Measurements from ENCODE around the gene LOXL3.
"Not testable (repeated sequence)": the region's sequence is repeated elsewhere in the genome, so short reads cannot be mapped to it uniquely, and the experiment has no call there.

Gene LOXL3

DNA sequence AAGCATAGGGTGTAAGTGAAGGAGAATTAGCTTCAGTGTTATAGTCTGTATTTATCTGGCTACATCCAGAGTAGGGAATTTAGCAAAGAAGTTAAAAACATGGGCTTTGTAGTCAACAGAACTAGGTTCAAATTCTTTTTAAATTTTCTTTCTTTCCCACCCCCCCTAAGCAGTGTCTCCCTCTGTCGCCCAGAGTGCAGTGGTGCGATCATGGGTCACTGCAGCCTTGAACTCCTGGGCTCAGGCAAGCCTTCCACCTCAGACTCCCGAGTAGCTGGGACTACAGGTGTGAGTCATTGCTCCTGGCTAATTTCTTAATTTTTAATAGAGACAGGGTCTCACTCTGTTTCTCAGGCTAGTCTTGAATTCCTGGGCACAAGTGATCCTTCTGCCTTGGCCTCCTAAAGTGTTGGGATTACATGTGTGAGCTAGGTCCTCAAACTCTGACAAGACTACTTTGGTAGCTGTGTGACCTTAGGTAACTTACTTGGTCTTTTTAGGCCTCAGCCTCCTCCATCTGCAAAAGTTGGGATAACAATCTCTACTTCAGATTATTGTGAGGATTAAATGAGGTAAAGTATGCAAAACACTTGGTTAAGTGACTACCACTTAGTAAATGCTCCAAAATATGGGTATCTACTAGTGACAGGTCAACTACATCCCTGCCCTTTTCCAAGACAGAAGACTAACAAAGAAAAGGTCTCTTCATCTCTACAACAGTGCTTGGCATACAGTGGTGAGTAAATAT lies 18.6 kb upstream of the LOXL3 start:
- no peak for DNase-seq

DNA sequence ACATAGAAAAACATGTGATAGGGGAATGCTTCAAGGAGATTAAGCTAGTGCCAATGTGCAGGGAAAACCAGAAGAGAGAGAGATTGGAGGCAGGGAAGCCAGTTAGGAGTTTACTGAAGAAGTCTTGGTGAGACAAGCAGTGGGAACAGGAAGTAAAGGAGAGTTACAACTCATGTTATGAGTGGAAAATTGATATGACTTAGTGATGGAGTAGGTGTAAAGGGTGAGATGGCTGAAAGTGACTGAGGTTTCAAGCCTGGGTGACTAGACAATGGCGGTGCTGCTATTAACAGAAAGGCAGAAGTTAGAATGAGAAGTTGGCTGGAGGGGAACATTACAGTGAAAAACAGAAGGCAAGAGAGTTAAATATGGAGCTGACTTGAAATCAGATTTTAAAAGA lies 17.3 kb upstream of the LOXL3 start:
- DNase-seq: no peak

DNA sequence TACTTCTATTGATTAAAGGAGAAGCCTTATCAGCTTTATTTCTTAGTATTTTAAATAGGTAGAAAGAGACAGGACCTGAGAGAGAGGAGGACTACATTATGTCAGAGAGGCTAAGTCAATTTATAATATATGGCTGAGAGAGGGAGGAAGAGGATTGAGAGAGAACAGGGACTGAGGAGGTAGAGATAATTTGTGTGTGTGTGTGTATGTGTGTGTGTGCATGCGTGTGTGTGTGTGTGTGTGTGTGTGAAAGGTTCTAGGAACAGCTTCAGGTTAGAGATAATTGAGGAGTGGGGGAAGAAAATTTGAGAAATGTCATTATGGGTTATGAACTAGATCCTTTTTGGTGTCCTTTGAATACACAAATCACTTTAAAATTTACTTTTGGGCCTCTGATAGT lies 15.9 kb upstream of the LOXL3 start:
- DNase-seq: no peak

DNA sequence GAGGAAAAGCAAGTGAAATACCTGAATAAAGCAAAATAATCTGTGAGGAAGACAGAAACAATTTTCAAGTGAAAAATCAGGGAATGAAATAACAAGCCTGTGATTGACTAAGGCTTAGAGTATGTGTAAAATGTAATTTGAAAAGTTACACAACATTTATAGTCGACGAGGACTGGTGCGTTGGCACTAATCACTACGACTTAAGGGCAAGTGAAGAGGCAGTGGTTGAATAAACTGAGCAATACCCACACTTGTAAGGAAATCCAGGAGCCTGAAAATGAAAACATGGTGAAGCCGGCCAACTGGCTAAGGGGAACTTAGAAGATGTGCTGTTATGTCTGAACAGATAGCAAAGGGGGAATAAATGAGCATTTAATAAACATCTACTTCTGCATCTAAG lies 14.1 kb upstream of the LOXL3 start:
- no peak for DNase-seq

DNA sequence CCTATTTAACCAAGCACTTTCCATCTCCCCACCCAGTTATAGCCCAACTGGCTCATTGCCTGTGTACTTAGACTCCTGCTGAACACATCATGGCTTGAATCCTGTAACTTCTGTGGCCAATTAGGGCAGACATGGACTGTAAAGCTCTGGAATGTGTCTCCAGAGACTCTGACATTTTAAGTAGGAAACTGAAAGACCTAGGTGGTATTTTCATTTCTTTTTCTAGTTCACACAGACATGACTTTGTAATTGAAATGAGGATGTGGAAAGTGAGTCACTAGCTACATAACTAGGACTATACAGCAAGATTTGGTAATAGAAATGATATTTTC lies 13.0 kb upstream of the LOXL3 start:
- no peak for DNase-seq

DNA sequence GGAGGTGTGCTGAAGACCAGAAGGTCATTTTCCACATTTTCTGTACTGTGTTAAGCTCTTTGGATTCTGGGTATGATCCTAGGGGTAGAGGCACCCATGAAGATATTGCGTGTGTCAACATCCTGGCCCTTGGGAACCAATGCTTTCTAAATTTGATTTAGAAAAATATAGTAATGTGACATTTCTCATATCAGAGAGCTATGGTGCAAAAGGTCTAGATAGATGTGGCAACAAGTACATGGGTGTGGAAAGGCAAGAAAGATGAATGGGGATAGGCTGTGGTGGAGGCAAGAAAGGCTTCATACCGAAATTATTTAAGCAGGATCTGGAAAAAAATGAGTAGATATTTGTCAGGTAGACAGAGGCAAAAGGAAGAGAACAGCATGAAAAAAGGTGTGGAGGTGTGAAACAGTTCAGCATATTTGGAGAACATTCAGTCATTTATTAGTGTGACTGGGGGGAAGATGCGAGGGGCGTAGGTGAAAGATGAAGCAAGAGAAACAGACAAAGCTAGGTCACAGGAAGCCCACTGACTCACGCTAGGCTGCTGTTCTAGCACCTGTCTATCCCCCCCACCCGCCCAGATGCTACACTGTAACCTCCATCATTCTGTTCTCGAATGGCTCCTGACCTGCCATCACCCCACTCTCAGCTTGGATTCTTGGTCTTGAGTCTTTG lies 12.5 kb upstream of the LOXL3 start:
- no peak for DNase-seq

DNA sequence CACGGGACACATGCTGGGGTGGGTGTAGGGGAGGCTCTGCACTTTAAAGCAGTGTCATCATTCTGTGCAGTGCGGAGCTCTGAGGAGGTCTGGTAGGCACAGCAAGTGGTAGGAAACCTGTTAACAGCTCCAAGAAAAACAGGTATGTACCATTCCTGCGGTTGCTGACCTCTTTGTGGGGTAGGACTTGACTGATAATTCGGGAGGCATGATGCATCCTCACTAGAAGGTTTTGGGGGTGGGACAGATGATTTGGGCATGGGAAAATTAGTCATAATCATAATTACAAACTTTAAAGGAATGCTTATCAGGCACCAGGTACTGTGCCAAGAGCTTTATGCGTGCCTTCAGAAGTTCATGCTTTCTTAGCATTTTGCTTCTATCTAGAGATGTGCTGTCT lies 10.5 kb upstream of the LOXL3 start:
- DNase-seq: no peak

DNA sequence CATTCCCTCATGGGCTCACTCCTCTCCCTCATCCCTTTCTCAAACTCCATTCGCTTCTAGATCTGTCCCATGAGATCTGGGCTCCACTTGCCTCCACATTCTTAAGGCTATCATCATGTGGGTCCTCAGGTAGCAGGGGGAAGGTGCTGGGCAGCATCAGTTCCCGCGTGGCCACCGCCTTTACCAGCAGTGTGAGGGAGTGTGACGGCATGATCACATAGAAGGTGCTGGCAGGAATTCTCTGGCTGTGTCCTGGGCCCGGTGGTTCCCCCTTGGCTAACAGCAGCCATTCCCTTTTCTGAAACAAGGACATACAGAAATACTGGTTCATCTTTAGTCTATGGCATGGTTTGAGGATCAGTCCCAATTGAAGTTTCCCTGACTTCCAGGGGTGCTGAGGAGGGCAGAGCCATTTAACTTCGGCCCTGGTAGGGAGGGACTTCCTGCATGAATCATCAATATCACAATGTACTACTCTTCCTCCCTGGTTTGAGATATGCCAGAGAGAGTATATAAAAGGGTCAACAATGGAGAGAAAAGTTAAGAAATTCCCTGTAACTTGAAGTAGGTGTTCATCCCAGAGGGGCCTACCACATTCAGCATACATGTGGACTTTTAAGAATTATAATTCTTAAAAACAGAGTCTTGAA lies 8.5 kb upstream of the LOXL3 start:
- DNase-seq: no peak

DNA sequence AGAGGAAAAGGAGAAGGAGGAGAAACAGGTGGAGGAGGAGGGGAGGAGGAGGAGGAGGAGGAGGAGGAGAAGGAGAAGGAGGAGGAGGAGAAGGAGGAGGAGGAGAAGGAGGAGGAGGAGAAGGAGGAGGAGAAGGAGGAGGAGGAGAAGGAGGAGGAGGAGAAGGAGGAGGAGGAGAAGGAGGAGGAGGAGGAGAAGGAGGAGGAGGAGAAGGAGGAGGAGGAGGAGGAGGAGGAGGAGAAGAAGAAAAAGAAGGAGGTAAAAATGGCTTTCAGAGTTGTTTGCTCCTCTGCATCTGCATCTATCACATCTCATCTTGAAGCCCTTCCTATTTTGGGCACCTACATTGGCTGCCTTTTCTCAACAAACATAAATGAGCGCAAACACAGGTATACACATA lies 7.3 kb upstream of the LOXL3 start:
- DNase-seq: not testable (repeated sequence)

DNA sequence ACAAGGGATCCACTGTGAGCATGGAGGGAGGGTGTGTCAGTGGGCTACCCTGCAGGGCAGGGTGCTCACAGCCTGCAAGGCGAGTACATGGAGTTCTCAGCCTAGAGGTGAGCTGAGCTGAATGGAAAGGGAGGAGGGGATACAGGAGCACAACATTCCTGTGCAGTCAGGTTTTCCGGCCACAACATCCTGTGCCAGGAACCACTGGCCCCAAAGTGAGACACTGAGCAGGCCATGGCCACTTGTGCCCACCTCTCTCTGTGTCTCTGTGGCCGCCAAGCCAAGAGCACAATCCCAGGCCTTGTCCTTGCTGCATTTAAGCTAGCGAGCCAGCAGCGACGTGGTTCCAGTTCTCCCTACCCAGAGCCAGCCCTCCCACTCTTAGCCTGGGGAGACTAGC lies 6.8 kb upstream of the LOXL3 start:
- no peak for DNase-seq

DNA sequence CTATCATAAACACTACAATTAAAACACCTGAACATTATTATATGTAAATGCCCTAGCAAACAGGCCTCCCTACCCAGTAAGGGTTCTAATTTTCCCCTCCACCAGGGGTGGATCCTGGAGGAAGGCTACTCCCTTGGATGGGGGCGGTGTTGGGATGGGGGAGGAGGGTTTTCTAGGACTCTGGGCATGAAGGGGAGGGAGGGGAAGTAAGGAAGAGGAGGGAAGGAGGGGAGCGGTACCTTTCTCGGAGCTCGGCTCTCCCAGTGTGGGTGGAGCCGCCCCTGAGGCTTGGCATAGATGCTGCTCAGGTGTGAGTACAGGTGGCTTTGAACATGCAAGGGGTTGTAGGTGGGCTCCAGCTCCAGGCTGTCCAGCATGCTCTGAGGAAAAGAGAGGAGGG lies 6.2 kb upstream of the LOXL3 start:
- no peak for DNase-seq

DNA sequence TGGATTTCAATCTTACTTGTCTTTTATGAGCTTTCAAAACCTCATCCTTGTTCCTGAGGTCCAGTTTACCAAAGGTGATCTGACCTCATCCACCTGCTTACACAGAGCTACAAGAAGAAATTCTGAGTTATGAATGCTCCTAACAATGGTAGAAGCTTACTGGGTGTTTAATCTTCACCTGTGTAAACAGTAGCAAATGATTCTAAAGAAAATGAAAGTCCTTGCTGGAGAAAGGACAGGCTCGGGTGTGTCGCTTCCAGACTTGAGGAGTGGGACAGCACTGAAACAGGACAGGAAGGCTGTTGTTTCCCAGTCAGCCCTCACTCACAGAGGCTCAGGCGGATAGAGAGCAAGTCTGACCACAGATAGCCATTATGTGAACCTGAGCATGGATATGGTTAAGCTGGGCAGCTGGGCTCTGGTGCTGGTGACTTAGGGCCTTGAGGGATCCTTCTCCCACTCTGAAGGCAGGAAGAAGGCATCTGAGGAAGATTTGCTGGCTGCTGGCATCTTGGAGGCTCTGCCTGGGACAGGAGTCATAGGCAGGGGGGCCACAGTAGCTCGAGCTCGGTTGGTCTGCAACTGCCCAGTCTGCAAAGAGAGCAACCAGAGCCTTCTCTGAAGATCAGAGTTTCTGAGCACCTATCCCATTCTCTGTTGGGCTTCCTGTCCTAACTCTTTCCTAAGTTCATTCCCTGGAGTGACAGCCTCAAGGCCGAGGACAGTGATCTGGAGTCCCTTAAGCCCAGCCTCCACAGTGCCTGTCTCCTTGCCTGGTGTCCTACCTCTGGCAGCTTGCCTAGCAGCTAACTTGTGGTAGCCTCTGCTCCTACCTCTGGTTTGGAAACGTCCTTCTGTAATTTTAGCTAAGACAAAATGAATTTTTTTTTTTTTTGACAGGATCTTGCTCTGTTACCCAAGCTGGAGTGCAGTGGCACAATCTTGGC lies 4.8 kb upstream of the LOXL3 start:
- DNase-seq: no peak

DNA sequence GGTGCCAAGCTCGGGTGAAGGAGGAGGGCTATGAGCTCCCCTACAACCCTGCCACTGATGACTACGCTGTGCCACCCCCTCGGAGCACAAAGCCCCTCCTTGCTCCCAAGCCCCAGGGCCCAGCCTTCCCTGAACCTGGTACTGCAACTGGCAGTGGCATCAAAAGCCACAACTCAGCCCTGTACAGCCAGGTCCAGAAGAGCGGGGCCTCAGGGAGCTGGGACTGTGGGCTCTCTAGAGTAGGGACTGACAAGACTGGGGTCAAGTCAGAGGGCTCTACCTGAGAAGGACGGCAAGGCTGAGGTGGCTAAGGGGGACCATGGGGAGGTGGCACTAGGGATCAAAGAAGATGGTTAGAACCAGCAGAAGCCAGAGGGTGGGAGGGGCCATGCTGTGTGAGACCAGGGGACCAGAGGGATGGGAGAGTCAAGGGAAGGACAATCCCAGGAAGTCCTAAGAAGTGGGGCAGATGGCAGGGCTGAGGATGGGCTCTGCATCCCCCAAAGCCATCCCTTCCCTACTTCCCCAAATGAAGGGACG lies 3.2 kb upstream of the LOXL3 start:
- DNase-seq: no peak

DNA sequence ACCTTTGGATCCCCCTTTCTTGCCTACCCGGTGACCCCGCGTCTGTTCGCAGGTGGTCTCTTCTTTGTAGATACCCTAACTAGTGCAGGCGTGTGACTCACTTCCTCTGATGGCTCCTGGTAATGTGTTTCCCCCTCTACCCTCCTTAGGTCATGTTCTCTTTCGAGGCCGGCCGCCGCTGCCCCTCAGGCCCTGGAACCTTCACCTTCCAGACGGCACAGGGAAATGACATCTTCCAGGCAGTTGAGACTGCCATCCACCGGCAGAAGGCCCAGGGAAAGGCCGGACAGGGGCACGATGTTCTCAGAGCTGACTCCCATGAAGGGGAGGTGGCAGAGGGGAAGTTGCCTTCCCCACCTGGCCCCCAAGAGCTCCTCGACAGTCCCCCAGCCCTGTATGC lies 2.4 kb upstream of the LOXL3 start:
- DNase-seq: no peak

DNA sequence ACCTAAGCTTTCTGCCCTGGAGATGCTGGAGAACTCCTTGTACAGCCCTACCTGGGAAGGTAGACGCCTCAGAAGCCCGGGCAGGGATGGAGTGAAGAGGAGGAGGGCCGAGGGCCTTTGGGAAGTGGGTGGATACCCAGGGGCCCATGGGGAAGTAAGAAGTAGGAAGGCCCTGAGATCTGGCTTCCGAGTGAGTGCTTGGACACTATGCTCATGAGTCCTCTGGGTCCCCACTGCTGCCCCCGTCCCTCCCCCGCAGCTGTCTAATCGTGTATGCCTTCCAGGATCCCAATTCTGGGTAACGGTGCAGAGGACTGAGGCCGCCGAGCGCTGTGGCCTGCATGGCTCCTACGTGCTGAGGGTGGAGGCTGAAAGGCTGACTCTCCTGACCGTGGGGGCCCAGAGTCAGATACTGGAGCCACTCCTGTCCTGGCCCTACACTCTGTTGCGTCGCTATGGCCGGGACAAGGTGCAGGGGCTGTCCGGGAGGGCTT lies 1.9 kb upstream of the LOXL3 start:
- DNase-seq: no peak

DNA sequence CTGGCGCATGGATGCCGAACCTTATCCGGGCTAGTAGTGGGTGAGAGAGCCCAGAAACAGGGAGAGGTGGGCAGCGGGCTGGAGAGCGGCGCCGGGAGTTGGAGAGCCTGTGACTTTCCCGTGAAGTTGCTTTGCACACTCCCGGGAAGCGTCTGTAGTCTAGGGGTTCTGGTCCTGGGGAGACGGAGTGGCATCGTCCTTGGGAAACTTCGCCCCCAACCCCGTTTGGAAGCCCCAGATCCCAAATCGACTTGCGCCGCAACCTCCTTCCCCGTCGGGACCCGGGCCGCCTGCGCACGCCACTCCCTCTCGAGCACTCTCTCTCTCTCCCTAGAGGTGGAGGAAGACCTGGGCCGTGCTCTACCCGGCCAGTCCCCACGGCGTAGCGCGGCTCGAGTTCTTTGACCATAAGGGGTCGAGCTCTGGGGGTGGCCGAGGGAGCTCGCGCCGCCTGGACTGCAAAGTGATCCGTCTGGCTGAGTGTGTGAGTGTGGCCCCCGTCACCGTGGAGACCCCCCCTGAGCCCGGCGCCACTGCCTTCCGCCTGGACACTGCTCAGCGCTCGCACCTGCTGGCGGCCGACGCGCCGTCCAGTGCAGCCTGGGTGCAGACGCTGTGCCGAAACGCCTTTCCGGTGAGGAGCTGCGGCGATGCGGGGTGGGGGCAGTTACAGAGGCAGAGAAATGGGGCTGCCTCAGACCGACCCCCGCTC lies 1.2 kb upstream of the LOXL3 start:
- DNase-seq: peak; percentile 31

DNA sequence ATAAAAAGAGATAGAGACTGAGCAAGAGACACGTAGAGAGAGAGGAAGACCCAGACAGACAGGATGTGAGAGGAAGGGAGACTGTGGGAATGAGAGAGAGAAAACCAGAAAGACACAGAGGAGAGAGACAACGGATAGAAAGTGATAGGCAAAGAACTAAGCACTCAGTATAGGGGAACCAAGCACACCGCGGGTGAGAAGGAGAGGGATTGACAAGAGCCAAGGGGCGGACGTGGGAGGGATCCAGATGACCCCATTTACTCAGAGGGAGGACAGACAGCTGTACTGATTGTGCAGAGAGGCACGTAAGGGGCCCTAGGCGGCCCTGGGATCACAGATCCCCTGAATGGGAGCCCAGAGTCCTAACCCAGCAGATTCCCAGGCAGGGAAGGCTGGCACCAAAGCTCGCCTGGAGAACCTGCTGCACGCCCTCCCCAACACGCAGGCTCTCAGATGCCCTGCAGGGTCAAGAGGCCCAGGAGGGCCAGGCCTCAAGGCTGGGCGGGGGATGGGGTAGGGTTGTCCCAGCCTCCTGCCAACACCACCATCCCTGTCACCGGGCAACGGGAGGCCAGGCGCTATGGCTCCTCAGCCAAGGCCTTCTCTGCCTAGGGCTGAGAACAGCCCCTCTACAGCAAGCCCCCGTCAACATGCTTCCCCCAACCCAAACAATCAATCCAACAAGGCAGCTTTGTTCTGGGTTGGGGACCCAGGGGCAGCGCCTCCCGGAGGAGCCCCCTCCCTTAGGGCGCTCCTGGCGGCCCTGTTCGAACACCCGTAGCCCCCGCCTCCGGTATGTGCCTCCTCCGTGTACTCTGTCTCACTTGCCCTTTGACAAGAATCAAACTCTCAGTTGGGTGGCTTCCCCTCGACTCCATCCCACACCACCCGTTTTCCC lies 579 bp downstream of the LOXL3 start:
- DNase-seq: no peak

DNA sequence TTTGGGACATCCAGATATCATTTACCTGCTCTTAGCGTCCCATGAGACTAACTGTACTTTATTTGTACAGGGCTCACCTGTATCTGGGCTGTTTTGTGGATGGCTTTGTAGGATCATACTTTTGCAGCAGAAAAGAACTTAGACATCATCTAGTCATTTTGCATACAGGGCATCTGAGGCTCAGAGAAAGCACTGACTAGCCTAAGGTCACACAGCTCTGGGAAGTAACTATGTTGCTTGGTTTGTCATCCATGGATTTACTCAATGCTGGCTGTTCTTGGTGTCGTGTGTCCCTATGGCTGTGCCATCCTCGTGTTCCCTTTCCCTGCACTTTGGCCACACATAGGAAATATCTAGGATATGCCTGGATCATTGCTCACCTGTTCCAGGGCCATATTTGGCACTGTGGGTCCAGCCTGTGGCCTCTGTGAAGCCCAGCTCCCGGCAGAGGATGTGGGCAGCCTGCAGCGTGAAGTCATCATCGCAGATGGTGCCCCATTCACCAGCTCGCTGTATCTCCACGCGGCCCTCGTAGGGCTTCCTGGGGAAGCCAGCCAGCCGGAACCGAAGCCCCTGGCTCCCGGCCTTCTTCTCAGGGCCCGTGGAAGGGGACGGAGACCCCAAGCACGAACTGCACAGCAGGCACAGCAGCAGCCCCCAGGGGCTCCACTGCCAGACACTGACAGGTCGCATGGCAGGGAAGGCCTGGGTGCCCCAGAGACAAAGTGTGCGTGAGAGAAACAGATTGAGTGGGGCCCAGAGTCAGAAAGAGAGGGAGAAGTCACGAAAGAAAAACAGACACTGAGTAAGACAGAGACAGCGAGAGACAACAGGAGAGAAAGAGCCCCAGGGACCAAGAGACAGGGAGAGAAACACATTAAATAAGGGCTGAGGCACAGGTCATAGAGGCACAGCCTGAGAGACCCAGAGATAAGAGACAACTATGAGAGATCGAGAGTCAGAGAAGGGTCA lies 1.5 kb downstream of the LOXL3 start:
- DNase-seq: no peak

DNA sequence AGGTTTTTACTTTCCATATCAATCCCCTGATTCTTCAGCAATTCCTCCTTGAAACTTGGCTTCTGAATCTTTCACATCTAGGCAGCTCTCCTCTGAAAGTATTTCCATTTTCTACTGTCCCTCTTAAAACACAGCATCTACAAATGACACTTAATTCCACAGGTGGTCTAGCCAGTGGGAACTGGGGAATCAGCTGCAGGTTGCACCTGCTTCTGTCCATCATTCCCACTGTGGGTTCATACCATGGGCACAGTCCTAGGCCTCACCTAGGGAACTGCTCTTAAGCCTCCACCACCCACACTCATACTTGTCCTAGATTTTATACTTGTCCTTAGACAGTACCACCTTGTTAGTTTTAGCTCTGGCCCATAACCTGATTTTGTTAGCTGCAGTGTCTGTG lies 2.2 kb downstream of the LOXL3 start:
- no peak for DNase-seq

DNA sequence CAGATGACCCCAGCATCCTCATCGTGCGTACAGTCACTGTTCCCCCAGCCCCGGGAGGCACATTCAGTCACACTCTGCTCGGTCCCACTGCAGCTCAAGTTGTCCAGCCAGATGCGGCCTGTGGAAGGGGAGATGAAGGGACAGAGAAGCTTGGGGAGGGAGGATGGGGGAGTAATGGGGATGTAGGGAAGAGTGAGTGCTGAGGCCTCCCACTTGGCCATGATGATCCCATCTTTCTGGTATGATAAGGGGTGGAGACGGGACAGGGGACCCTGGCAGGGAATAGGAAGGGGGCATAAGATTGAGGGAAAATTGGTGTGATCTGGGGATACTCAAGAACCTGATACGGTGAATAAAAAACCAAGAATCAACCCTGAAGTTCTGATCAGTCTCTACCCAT lies 3.5 kb downstream of the LOXL3 start:
- no peak for DNase-seq

All from KG1 (cell line).